BJ (cell line): ENCODE data around the gene MARVELD3. TPM values are rescaled to one million over a fixed set of nuclear protein-coding genes. Genes with fewer than 3 reads are reported as not detected.
A peak's percentile ranks its signal among the peaks of the same experiment; 100 is the strongest.

Source experiments
- CTCF ChIA-PET: fragments of 350-600 bp; formaldehyde crosslinking; extraction: SDS; loops from one replicate; lab custom pipeline; 2021; ENCODE audit warnings: antibody characterized with exemption, inconsistent platforms; lab: Yijun Ruan, JAX
- POLR2A ChIA-PET: fragments of 300-600 bp; sonication (Branson Sonifier 250); formaldehyde crosslinking; extraction: SDS; loops from one replicate; lab custom pipeline; 2021; ENCODE audit warnings: antibody characterized with exemption; lab: Charles Lee
- DNase-seq: peaks from one replicate; pipeline ENCODE4 v3.0.0-alpha.2; 2011; ENCODE audit warnings: low read depth
- H3K27me3 ChIP-seq: 2 replicates; pipeline ENCODE4 v1.6.0; 2011; ENCODE audit warnings: low read length; ENCODE audit not compliant: control insufficient read depth, insufficient read depth
- H3K36me3 ChIP-seq: 2 replicates; pipeline ENCODE4 v1.5.1; 2011; ENCODE audit warnings: low read length; ENCODE audit not compliant: control insufficient read depth, insufficient read depth
- H3K4me3 ChIP-seq: 2 replicates; pipeline ENCODE4 v1.5.1; 2011; ENCODE audit warnings: low read depth, mild to moderate bottlenecking, control low read depth, low read length
- CTCF ChIP-seq: IDR thresholded peaks from 2 replicates; pipeline ENCODE4 v1.5.1; 2011; ENCODE audit warnings: low read depth, mild to moderate bottlenecking, control low read depth, inconsistent platforms, low read length, moderate library complexity; ENCODE audit not compliant: insufficient read depth
- polyA plus RNA-seq: library from polyadenylated mRNA; depleted of rRNA; stranded (reverse); fragments of >200 nt; gene quantifications from 2 replicates; pipeline ENCODE4 v1.2.3, GENCODE V29; 2011

Gene MARVELD3
- polyA plus RNA-seq, 1 experiment, result not detected

DNA sequence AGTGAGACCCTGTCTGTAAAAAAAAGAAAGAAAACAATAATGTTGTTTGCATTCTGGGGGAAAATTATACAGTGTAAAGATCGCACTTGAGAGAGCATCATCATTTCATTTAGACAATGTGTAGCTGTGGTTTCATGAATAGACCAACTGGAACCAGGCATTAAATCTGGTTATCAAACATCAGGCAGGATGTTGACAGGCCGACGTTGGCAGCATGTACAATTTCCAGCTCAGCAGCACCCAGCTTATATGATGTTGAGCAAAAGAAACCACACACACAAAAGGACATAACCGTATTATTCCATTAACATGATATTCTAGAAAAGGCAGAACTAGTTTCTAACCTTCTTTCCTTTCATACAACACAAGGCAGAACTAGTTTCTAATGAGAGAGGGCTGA, 5.8 kb downstream of the MARVELD3 start:
- no peak for TF ChIP-seq CTCF
- DNase-seq, result no peak
- Histone ChIP-seq H3K36me3 (no peaks in the 10 kb centered on the region), H3K4me3 (no peak overlapping the region), H3K27me3 (peaks cover 6% of the 10 kb centered on the region)
- CTCF ChIA-PET, result interaction anchor here (0.8 to 2.0 kb wide), 2 partner anchors 9 to 20 kb away, joined by 3 to 8 read pairs; no protein-coding TSS in a partner anchor
- POLR2A ChIA-PET, result no interaction called here

DNA sequence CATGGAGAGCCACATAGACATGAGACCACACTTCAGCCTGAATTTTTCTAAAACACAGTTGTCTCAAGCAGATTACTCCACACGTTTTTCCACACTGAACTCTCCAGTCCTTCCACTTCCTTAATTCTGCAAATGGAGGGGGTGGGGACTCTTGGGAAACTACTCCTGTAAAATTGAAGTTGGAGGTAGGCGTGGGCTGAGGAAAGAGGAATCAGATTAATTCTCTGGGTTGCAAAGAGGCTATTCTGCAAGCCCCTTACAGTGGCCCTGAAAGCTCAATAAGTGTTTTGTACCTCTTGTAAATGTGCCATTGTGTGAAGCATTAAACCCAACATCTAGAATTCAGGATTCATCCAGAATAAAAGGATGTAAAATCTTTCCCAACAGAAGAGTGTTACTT, 9.6 kb downstream of the MARVELD3 start:
- TF ChIP-seq CTCF, result no peak
- H3K27me3 ChIP-seq, result no peaks in the 10 kb centered on the region
- no peak overlapping the region for H3K4me3 ChIP-seq
- CTCF ChIA-PET, result no interaction called here
- no peak for DNase-seq
- no peaks in the 10 kb centered on the region for H3K36me3 ChIP-seq
- POLR2A ChIA-PET, result no interaction called here

GRCh38 chr16:71637398-71637797, 11.4 kb downstream of the MARVELD3 start:
- H3K4me3 ChIP-seq, result no peak overlapping the region
- TF ChIP-seq CTCF, result no peak
- H3K36me3 ChIP-seq, result no peaks in the 10 kb centered on the region
- no peaks in the 10 kb centered on the region for H3K27me3 ChIP-seq
- peak; percentile 23 for DNase-seq
- CTCF ChIA-PET, result interaction anchor here (0.7 kb wide), 1 partner anchor 138 kb away, joined by 3 read pairs; no protein-coding TSS in a partner anchor
- POLR2A ChIA-PET, result no interaction called here

GRCh38 chr16:71645450-71645849, 19.5 kb downstream of the MARVELD3 start:
- Histone ChIP-seq H3K27me3 (no peaks in the 10 kb centered on the region), H3K4me3 (no peak overlapping the region), H3K36me3 (peaks cover 17% of the 10 kb centered on the region)
- ChIA-PET POLR2A (no interaction called here), CTCF (interaction anchor here (0.9 to 1.3 kb wide), 3 partner anchors 9 to 19 kb away, joined by 3 to 5 read pairs (median 3); no protein-coding TSS in a partner anchor)
- DNase-seq, result no peak
- peak; percentile 25; the same call in 1 of the 2 replicates for TF ChIP-seq CTCF

DNA sequence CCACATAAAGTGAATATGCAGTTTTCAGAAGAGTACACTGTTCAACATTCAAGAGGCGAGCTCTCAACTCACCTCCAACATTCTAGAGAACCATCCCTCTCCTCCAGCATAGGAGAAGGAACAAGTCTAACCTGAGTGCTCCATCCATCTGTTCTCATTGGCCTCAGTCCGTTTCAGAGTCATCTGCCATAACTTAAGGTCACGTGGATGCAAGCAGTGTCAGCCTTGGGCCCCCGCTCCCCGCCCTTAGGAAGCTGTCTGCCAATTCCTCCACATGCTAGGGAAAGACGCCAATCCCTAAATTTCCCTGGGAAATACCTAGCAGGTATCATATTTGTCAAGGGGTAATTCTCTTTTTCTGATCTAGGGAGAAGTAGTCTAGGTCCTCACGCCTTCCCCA, 21.4 kb downstream of the MARVELD3 start:
- TF ChIP-seq CTCF, result no peak

More for the DNA sequence above, 21.4 kb downstream of the MARVELD3 start:
- no peak for DNase-seq
- Histone ChIP-seq H3K27me3 (no peaks in the 10 kb centered on the region), H3K4me3 (no peak overlapping the region), H3K36me3 (peaks cover 17% of the 10 kb centered on the region)
- ChIA-PET POLR2A (no interaction called here), CTCF (interaction anchor here (1.0 kb wide), 1 partner anchor 9 kb away, joined by 3 read pairs; no protein-coding TSS in a partner anchor)
